Bronchial epithelial cell (primary cell): Measurements from ENCODE around the gene CD274. TPM values are rescaled to one million over a fixed set of nuclear protein-coding genes. Genes with fewer than 3 reads are reported as not detected.
A peak's percentile ranks its signal among the peaks of the same experiment; 100 is the strongest.

Source experiments
- DNase-seq: peaks from one replicate; pipeline ENCODE4 v3.0.0-alpha.2; 2010; ENCODE audit warnings: low read depth
- FAIRE-seq: peaks from 2 replicates; lab custom pipeline; 2011; peaks lifted over from hg19 to GRCh38; lab: Jason Lieb, UNC
- H3K27me3 ChIP-seq: 2 replicates; pipeline ENCODE4 v1.5.1; 2011; ENCODE audit warnings: low read length; ENCODE audit not compliant: control insufficient read depth, insufficient read depth
- H3K36me3 ChIP-seq: 2 replicates; pipeline ENCODE4 v1.5.1; 2011; ENCODE audit warnings: low read length; ENCODE audit not compliant: control insufficient read depth, insufficient read depth
- H3K4me3 ChIP-seq: 2 replicates; pipeline ENCODE4 v1.5.1; 2011; ENCODE audit warnings: mild to moderate bottlenecking, low read depth, low read length, control low read depth
- CTCF ChIP-seq: IDR thresholded peaks from 2 replicates; pipeline ENCODE4 v1.5.1; 2011; ENCODE audit warnings: mild to moderate bottlenecking, moderate library complexity, low read length, control low read depth, inconsistent platforms; ENCODE audit not compliant: insufficient read depth, severe bottlenecking
- total RNA-seq: library from RNA; depleted of rRNA; stranded (reverse); fragments of >200 nt; gene quantifications from 2 replicates; pipeline ENCODE4 v1.2.1, GENCODE V29; 2014

The CD274 gene
- total RNA-seq, 1 donor from 2014 or later: 5.3 TPM

- Histone ChIP-seq H3K27me3 (no peaks in the 10 kb centered on the region), H3K4me3 (no peak overlapping the region), H3K36me3 (no peaks in the 10 kb centered on the region)
- TF ChIP-seq CTCF: no peak
- FAIRE-seq: no peak
- no peak for DNase-seq
Observed at GRCh38 chr9:5448016-5448415, 2.3 kb upstream of the CD274 start.

- H3K4me3 ChIP-seq: no peak overlapping the region
- DNase-seq: no peak
- no peak for FAIRE-seq
- TF ChIP-seq CTCF: no peak
- H3K36me3 ChIP-seq: no peaks in the 10 kb centered on the region
- no peaks in the 10 kb centered on the region for H3K27me3 ChIP-seq
Observed at GRCh38 chr9:5448461-5449435, 1.6 kb upstream of the CD274 start.

- TF ChIP-seq CTCF: no peak
- FAIRE-seq (no peak), DNase-seq (peak; percentile 90)
- no peaks in the 10 kb centered on the region for H3K36me3 ChIP-seq
- no peaks in the 10 kb centered on the region for H3K27me3 ChIP-seq
- H3K4me3 ChIP-seq: peak overlapping the region; percentile 59
Observed at GRCh38 chr9:5449521-5450358, 602 bp upstream of the CD274 start.

GRCh38 chr9:5452286-5452609 is 1.9 kb downstream of the CD274 start:
- FAIRE-seq: no peak

GRCh38 chr9:5453004-5453403 is 2.7 kb downstream of the CD274 start:
- TF ChIP-seq CTCF: no peak
- no peaks in the 10 kb centered on the region for H3K36me3 ChIP-seq
- no peaks in the 10 kb centered on the region for H3K27me3 ChIP-seq
- no peak overlapping the region for H3K4me3 ChIP-seq
- FAIRE-seq (no peak), DNase-seq (peak; percentile 62)

More at GRCh38 chr9:5452286-5452609, 1.9 kb downstream of the CD274 start:
- no peak for TF ChIP-seq CTCF
- no peaks in the 10 kb centered on the region for H3K36me3 ChIP-seq
- no peak for DNase-seq
- no peak overlapping the region for H3K4me3 ChIP-seq
- H3K27me3 ChIP-seq: no peaks in the 10 kb centered on the region
